GM11168 (cell line): ENCODE measurements around the gene UBE2E2.
"Not testable (repeated sequence)": the region's sequence is repeated elsewhere in the genome, so short reads cannot be mapped to it uniquely, and the experiment has no call there.

Experiments used
- in situ Hi-C: fragments of 300-500 bp; cut with MboI; formaldehyde crosslinking; loops from one replicate; pipeline ENCODE4 v1.12.0; 2022; ENCODE audit warnings: low sequenced_read_pairs; ENCODE audit not compliant: unreplicated experiment

Gene UBE2E2

GRCh38 chr3:23202921-23203707, at the start of gene UBE2E2:
UBE2E2 (plus strand) TSS chr3:23203327.
- in situ Hi-C loops: no loop called here

GRCh38 chr3:23153436-23153835, 49.7 kb upstream of the UBE2E2 start:
- in situ Hi-C loops: no loop called here

DNA sequence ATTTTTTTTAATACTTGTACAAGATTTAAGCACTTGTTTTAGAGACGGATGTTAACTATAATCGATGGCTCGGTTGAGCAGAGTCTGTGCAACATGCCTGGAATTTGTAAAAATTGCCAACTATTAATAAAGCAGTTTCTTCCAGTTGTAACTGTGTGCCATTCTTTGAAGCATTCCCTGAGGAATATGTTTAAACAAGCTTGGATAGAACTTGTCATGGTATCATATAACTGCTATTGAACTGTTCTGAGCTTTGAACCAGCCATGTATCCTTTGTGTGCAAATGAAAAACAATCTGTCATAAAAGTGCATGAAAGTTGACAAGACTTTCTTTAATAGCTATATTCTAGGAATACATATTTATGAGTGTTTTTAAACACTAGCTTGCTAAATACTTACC, 45.8 kb upstream of the UBE2E2 start:
- in situ Hi-C loops: no loop called here

DNA sequence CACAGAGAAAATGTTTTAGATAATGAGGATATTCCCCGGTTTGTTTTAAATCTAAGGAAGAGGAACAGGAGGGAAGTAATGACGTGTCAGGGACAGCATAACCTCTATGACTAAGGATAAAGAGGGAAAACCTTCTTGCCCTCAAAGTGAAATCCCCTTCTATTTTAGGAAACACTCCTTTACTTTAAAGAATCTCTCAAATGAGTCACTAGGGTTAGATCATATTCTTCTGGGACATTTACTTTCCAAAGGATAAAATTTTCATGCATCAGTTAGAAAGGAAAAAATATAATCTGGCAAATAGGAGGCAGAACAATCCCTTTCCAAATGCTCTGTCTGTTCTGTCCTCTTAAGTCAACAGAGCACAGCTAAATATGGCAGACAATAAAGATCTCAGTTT, 43.2 kb upstream of the UBE2E2 start:
- in situ Hi-C loops: no loop called here

- in situ Hi-C loops: no loop called here
Observed at GRCh38 chr3:23161308-23161707, 41.8 kb upstream of the UBE2E2 start.

- in situ Hi-C loops: no loop called here
Observed at GRCh38 chr3:23161896-23162570, 41.1 kb upstream of the UBE2E2 start.

DNA sequence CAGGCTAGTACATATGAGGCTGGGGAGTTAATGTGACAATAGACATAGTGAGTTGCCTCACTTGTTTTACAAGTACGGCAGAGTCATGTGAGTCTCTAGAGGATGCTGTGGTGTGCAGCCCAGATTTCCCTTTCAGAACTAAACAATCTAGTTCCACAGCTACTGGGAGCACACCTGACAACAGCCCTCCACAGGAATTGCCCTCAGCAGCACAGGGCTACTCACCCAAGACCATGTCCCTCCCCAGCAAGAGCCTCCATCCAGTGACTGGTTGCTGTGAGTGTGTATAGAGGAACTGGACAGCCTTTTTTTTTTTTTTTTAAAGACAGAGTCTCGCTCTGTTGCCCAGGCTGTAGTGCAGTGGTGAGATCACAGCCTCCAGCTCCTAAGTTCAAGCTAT, 40.2 kb upstream of the UBE2E2 start:
- in situ Hi-C loops: no loop called here

DNA sequence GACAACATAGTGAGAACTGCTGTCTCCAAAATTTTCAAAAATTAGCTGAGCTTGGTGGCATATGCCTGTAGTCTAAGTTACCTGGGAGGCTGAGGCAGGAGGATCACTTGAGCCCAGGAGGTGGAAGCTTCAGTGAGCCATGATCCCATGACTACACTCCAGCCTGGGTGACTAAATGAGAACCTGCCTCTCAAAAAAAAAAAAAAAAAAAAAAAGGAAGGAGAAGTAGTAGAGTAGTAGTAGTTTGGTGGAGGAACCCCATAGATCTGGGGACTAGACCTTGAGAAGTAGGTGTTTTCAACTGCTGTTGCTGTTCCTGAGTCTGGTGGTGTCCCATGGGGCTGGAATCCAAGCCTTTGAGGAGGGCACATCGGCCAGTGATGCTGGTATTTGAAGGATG, 38.4 kb upstream of the UBE2E2 start:
- in situ Hi-C loops: no loop called here

DNA sequence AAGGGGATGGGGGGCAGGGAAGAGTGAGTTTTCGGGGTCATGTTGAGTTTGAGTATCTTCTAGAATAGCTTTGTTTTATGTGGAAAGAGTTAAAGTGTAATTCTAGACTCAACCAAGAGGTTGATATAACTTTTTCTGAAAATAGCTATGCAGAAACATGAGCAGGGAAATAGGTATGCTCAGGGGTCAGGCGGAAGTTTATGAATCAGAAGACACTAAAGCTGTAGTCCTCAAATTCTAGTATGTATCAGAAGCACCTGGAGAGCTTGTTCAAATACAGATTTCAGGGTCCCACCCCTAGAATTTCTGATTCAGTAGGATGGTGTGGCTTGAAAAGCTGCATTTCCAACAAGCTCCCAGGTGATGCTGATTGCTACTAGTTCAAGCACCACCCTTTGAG, 37.6 kb upstream of the UBE2E2 start:
- in situ Hi-C loops: no loop called here

DNA sequence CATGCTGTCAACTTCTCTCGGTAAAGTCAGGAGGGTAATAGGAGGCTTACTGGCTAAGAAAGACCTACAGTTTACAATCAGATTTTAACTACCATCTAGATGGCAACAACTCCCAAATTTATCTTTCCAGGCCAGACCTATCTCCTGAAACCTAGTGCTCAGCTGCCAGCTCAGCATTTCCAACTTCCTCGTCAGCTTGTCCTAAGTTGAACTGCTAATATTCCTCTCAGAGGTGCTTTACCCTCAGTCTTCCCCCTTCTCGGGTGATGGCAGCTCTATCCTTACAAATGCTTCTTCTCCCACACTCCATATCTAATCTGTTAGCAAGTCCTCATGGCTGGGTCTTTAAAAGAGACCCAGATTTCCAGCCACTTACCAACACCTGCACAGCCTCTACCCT, 36.9 kb upstream of the UBE2E2 start:
- in situ Hi-C loops: no loop called here

- in situ Hi-C loops: no loop called here
Observed at GRCh38 chr3:23166845-23167244, 36.3 kb upstream of the UBE2E2 start.

DNA sequence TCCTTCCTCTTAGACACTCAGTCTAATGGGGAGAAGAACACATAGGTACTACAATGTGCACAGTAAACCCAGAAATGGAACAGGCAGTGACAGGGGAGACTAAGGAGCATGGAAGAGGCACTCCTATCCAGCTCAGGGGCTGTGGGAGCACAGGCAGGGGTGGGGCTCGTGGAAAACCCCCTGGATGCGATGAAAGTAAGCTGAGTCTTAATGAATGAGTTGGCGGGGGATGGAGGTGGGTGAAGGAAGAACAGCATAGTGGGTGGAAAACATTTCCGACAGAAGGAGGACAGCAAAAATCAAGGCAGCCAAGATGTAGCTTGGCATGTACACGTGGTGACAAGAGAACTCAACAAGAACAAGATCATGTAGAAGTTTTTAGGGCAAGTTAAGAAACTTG, 33.6 kb upstream of the UBE2E2 start:
- in situ Hi-C loops: no loop called here

DNA sequence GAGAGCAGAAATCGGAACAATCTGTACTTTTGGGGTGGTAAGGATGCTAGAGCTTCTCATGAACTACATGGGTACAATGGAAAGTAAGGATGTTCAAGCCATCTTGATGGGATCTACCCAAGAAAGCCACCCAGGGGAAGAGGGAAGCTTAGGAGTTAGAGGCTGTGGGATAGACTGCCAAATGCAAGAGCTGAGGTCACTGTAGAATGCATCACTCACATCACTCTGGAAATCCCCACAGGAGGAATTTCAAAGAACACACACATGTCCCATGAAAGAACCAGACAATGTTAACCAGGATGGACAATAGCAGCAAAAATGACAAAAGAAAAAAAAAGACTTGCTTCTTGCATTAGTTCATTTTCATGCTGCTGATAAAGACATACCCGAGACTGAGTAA, 32.8 kb upstream of the UBE2E2 start:
- in situ Hi-C loops: no loop called here

DNA sequence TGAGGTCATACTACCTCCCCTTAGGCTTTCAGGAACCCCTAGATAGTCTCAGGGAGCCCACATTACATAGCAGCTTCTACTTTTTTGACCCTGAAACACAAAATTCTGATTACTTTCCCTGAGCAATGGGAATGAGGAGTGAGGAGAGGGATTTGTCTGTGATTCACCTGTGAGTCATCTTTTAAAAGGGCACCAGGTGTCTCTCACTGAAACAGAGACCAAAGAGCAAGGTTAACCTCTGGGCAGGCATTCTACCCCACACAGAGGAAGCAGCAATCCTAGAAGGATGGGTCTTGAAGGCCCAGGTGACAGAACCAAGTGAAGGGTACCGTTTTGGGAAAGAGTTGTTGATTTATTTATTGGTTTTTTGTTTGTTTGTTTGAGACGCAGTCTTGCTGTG, 31.1 kb upstream of the UBE2E2 start:
- in situ Hi-C loops: no loop called here

GRCh38 chr3:23174426-23175039, 28.6 kb upstream of the UBE2E2 start:
- in situ Hi-C loops: no loop called here

GRCh38 chr3:23175341-23176083, 27.6 kb upstream of the UBE2E2 start:
- in situ Hi-C loops: no loop called here

DNA sequence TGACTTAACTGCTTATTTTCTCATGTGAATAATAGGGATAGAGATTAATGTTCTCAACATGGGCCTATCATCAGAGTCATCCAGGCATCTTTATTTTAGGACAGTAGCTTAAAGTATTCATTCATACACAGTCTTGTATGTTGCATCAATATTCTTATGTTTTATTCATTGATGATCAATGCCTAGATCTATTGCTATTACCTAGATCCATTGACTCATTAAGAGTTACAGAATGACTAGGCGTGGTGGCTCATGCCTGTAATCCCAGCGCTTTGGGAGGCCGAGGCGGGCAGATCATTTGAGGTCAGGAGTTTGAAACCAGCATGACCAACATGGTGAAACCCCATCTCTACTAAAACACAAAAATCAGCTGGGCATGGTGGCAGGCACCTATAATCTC, 26.3 kb upstream of the UBE2E2 start:
- in situ Hi-C loops: not testable (repeated sequence)

GRCh38 chr3:23182996-23183513, 20.1 kb upstream of the UBE2E2 start:
- in situ Hi-C loops: no loop called here

- in situ Hi-C loops: no loop called here
Observed at GRCh38 chr3:23183731-23184130, 19.4 kb upstream of the UBE2E2 start.

GRCh38 chr3:23185861-23186260, 17.3 kb upstream of the UBE2E2 start:
- in situ Hi-C loops: no loop called here

DNA sequence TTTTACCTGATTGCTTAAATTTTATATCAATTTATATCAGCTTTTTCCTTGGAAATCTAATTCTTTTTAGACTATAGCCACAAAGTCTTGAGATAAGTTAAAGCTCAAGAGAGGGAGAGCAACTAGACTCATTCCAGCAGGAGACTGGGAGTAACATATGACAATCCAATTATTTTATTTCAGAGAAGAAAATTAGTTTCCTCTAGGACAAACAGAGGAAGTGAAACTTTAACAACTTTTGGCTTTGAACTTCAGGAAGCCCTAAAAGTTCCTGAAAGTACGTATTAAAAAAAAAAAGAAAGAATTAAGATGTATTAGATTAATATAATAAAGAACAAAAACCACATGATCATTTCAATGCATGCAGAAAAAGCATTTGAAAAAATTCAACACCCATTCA, 13.9 kb upstream of the UBE2E2 start:
- in situ Hi-C loops: no loop called here
